Karpas-422 (cell line): ENCODE data around the gene NPBWR2. TPM values are rescaled to one million over a fixed set of nuclear protein-coding genes. Genes with fewer than 3 reads are reported as not detected.
A peak's percentile ranks its signal among the peaks of the same experiment; 100 is the strongest.
"Not testable (repeated sequence)": the region's sequence is repeated elsewhere in the genome, so short reads cannot be mapped to it uniquely, and the experiment has no call there.

ENCODE experiments used
- DNase-seq: peaks from one replicate; pipeline ENCODE4 v3.0.0-alpha.2; 2015
- H2AFZ ChIP-seq: fragments of 200-600 bp; sonication (generic); 2 replicates; pipeline ENCODE4 v1.6.1; 2014; ENCODE audit warnings: antibody characterized with exemption, low read length, mixed read lengths
- H3K27ac ChIP-seq: fragments of 200-600 bp; sonication (generic); 2 replicates; pipeline ENCODE4 v1.5.1; 2014; ENCODE audit warnings: mild to moderate bottlenecking, low read length, moderate library complexity
- H3K27me3 ChIP-seq: fragments of 200-600 bp; sonication (generic); 2 replicates; pipeline ENCODE4 v1.6.1; 2014; ENCODE audit warnings: low read length, mixed read lengths
- H3K36me3 ChIP-seq: fragments of 200-600 bp; sonication (generic); 2 replicates; pipeline ENCODE4 v1.6.1; 2014; ENCODE audit warnings: low read length, mixed read lengths; ENCODE audit not compliant: insufficient read depth
- H3K4me1 ChIP-seq: fragments of 200-600 bp; sonication (generic); 2 replicates; pipeline ENCODE4 v1.6.1; 2014; ENCODE audit warnings: mild to moderate bottlenecking, low read length, mixed read lengths
- H3K4me2 ChIP-seq: fragments of 200-600 bp; sonication (generic); 2 replicates; pipeline ENCODE4 v1.6.1; 2014; ENCODE audit warnings: low read length, low read depth, mild to moderate bottlenecking; ENCODE audit not compliant: poor library complexity, severe bottlenecking
- H3K4me3 ChIP-seq: fragments of 200-600 bp; sonication (generic); 2 replicates; pipeline ENCODE4 v1.5.1; 2014; ENCODE audit warnings: mild to moderate bottlenecking, antibody characterized with exemption, low read length, mixed read lengths
- H3K79me2 ChIP-seq: fragments of 200-600 bp; sonication (generic); 2 replicates; pipeline ENCODE4 v1.6.1; 2014; ENCODE audit warnings: mild to moderate bottlenecking, low read length, mixed read lengths
- H3K9ac ChIP-seq: fragments of 200-600 bp; sonication (generic); 2 replicates; pipeline ENCODE4 v1.6.0; 2014; ENCODE audit warnings: low read length
- H3K9me2 ChIP-seq: fragments of 200-600 bp; sonication (generic), shearing (Covaris generic); replicated peaks from 2 replicates; pipeline ENCODE4 v1.6.0; 2014; ENCODE audit warnings: mild to moderate bottlenecking, low read length, moderate library complexity; ENCODE audit not compliant: insufficient read depth
- H3K9me3 ChIP-seq: fragments of 300-700, 200-600 bp; sonication (generic); 2 replicates; pipeline ENCODE4 v1.6.1; 2014; ENCODE audit warnings: low read length, mixed read lengths
- H4K20me1 ChIP-seq: fragments of 200-600 bp; sonication (generic); 2 replicates; pipeline ENCODE4 v1.6.1; 2014; ENCODE audit warnings: mild to moderate bottlenecking, antibody characterized with exemption, low read length, low read depth; ENCODE audit not compliant: insufficient read depth
- total RNA-seq: library from RNA; depleted of rRNA; stranded (reverse); fragments of >200 nt; shearing (Covaris generic); gene quantifications from 2 replicates; pipeline ENCODE4 v1.2.3, GENCODE V29; 2014; ENCODE audit warnings: low replicate concordance

The NPBWR2 gene
- total RNA-seq, 1 experiment from 2014 or later, result not detected

DNA sequence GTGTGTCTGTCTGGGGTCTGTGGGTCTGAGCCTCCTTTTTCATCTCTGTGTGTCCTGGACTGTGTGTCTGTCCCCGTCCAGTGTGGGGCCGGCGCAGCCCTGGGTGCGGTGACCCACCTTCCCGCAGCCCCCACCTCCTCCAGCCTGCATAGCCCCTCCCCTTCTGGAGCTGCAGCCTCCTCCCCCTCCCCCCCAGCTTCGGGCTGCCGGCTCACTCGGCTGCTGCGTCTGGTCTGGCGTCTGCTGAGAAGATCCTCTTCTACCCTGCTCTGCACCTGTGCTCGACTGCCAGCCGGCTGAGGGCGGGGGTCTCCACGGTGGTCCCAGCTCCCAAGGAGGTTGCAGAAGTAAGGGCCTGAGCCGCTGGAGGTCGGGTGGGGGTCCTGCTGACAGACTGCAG lies 15.6 kb downstream of the NPBWR2 start:
- H3K4me3 ChIP-seq, result no peak overlapping the region
- H3K79me2 ChIP-seq, result peaks cover 4% of the 10 kb centered on the region; the same call in 1 of the 2 replicates
- no peaks in the 10 kb centered on the region for H3K9me2 ChIP-seq
- H4K20me1 ChIP-seq, result peaks cover 28% of the 10 kb centered on the region; the same call in 1 of the 2 replicates
- H3K27me3 ChIP-seq, result no peaks in the 10 kb centered on the region
- peaks cover 1% of the 10 kb centered on the region; the same call in 1 of the 2 replicates for H3K9me3 ChIP-seq
- 0 out of 2 replicates have a peak overlapping the region, but pooled peaks have one; percentile 25 for H3K27ac ChIP-seq
- H3K9ac ChIP-seq, result 0 out of 2 replicates have a peak overlapping the region, but pooled peaks have one; percentile 29
- no peak for DNase-seq
- H3K36me3 ChIP-seq, result peaks cover 15% of the 10 kb centered on the region
- H3K4me2 ChIP-seq, result no peak overlapping the region
- peaks cover 27% of the 10 kb centered on the region for H3K4me1 ChIP-seq
- no peak overlapping the region for H2AFZ ChIP-seq

DNA sequence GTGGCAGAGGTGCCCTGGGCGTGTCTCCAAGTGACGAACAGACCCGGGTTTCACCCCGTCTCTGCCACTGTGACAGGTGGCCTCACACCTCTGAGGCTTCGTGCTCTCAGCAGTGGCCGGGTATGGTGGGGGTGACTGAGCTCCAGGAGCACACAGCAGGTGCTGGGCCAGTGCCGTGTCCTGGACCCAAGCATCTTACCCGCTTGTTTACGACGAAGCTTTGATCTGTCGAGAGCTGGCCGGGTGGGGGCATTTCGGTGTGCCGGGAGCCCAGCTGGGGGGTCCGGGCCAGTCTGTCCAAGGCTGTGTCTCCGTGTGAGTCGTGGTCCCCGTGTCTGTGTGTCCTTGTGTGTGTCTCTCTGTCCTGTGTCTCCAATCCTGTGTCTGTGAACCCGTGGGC lies 16.0 kb downstream of the NPBWR2 start:
- Histone ChIP-seq H3K9ac (no peak overlapping the region), H3K9me2 (no peaks in the 10 kb centered on the region), H3K79me2 (peaks cover 4% of the 10 kb centered on the region; the same call in 1 of the 2 replicates), H3K36me3 (peaks cover 15% of the 10 kb centered on the region), H3K4me2 (no peak overlapping the region), H3K4me3 (no peak overlapping the region), H3K27me3 (no peaks in the 10 kb centered on the region), H4K20me1 (peaks cover 28% of the 10 kb centered on the region; the same call in 1 of the 2 replicates), H3K4me1 (peaks cover 27% of the 10 kb centered on the region), H2AFZ (no peak overlapping the region), H3K27ac (no peak overlapping the region), H3K9me3 (peaks cover 4% of the 10 kb centered on the region; the same call in 1 of the 2 replicates)
- no peak for DNase-seq

DNA sequence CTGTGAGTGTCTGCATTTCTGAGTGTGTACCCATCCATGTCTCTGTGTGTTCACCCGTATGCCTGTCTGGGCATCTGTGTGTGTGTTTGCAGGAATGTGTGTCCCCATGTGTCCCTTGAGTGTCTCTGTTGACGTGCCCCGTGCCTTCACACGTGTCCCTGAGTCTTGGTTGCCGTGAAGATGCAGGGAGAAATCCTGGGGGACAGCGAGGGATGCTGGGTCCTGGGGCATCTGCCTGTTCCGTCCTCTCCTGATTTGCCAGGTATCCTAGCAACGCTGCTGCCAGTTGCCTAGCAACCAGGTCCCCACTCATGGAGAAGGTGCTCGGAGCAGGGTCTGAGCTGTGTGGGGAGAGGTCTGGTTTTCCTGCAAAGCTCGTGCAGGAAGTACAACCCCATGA lies 17.2 kb downstream of the NPBWR2 start:
- no peak overlapping the region for H3K4me2 ChIP-seq
- H3K9ac ChIP-seq, result no peak overlapping the region
- peaks cover 27% of the 10 kb centered on the region for H3K4me1 ChIP-seq
- no peak overlapping the region for H2AFZ ChIP-seq
- H3K79me2 ChIP-seq, result peaks cover 4% of the 10 kb centered on the region; the same call in 1 of the 2 replicates
- no peak overlapping the region for H3K4me3 ChIP-seq
- DNase-seq, result peak; percentile 67
- peaks cover 28% of the 10 kb centered on the region; the same call in 1 of the 2 replicates for H4K20me1 ChIP-seq
- H3K27me3 ChIP-seq, result no peaks in the 10 kb centered on the region
- H3K27ac ChIP-seq, result no peak overlapping the region
- peaks cover 4% of the 10 kb centered on the region; the same call in 1 of the 2 replicates for H3K9me3 ChIP-seq
- H3K9me2 ChIP-seq, result no peaks in the 10 kb centered on the region
- H3K36me3 ChIP-seq, result peaks cover 7% of the 10 kb centered on the region; the same call in 1 of the 2 replicates

DNA sequence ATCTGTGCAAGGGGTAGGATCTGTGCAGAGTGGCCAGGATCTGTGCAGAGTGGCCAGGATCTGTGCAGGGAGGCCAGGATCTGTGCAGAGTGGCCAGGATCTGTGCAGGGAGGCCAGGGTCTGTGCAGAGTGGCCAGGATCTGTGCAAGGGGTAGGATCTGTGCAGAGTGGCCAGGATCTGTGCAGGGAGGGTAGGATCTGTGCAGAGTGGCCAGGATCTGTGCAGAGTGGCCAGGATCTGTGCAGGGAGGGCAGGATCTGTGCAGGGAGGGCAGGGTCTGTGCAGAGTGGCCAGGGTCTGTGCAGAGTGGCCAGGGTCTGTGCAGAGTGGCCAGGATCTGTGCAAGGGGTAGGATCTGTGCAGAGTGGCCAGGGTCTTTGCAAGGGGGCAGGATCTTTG lies 18.8 kb downstream of the NPBWR2 start:
- not testable (repeated sequence) for H3K9ac ChIP-seq, H3K4me2 ChIP-seq, H3K27ac ChIP-seq, H2AFZ ChIP-seq, DNase-seq, H3K79me2 ChIP-seq, H3K27me3 ChIP-seq, H3K9me3 ChIP-seq, H3K36me3 ChIP-seq, H3K4me3 ChIP-seq, H3K9me2 ChIP-seq
- H4K20me1 ChIP-seq, result peaks cover 28% of the 10 kb centered on the region; the same call in 1 of the 2 replicates
- H3K4me1 ChIP-seq, result peaks cover 27% of the 10 kb centered on the region

DNA sequence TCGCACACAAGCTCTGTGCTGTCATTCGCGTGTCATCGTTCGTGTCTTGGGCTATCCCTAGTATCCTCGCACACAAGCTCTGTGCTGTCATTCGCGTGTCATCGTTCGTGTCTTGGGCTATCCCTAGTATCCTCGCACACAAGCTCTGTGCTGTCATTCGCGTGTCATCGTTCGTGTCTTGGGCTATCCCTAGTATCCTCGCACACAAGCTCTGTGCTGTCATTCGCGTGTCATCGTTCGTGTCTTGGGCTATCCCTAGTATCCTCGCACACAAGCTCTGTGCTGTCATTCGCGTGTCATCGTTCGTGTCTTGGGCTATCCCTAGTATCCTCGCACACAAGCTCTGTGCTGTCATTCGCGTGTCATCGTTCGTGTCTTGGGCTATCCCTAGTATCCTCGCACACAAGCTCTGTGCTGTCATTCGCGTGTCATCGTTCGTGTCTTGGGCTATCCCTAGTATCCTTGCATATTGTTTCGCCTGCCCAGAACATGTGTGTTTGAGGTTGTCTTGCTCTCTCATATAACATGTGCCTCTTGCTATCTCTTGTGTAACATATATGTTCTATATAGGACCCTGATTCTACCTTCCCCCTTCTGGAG lies 20.0 kb downstream of the NPBWR2 start:
- not testable (repeated sequence) for H3K9me3 ChIP-seq, H3K9ac ChIP-seq, H3K79me2 ChIP-seq, H3K27ac ChIP-seq, H3K4me3 ChIP-seq, H3K4me2 ChIP-seq, DNase-seq, H3K27me3 ChIP-seq, H3K36me3 ChIP-seq, H2AFZ ChIP-seq, H3K9me2 ChIP-seq
- H4K20me1 ChIP-seq, result peaks cover 28% of the 10 kb centered on the region; the same call in 1 of the 2 replicates
- peaks cover 33% of the 10 kb centered on the region for H3K4me1 ChIP-seq

DNA sequence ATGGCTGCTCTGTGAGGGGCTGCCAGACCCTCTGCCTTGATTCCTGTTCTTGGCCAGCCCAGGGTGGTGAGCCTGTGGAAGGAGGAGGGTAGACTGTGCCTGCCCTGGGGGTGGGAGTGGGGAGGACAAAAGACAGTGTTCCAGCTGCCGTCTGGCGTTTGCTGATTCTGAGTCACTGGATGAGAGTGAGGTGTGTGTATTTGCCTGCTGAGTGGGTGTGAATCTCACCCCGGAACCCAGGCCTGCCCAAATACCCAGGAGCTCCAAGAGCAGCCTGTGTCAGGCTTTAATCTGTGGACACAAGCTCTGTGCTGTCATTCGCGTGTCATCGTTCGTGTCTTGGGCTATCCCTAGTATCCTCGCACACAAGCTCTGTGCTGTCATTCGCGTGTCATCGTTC lies 20.6 kb downstream of the NPBWR2 start:
- Histone ChIP-seq H3K4me3 (no peak overlapping the region), H3K9me2 (no peaks in the 10 kb centered on the region), H3K4me1 (peaks cover 33% of the 10 kb centered on the region), H3K4me2 (no peak overlapping the region), H3K27ac (no peak overlapping the region), H2AFZ (no peak overlapping the region), H3K9me3 (peaks cover 4% of the 10 kb centered on the region; the same call in 1 of the 2 replicates), H3K9ac (no peak overlapping the region), H4K20me1 (peaks cover 28% of the 10 kb centered on the region; the same call in 1 of the 2 replicates), H3K36me3 (peaks cover 7% of the 10 kb centered on the region; the same call in 1 of the 2 replicates), H3K27me3 (no peaks in the 10 kb centered on the region), H3K79me2 (peaks cover 7% of the 10 kb centered on the region; the same call in 1 of the 2 replicates)
- DNase-seq, result no peak

DNA sequence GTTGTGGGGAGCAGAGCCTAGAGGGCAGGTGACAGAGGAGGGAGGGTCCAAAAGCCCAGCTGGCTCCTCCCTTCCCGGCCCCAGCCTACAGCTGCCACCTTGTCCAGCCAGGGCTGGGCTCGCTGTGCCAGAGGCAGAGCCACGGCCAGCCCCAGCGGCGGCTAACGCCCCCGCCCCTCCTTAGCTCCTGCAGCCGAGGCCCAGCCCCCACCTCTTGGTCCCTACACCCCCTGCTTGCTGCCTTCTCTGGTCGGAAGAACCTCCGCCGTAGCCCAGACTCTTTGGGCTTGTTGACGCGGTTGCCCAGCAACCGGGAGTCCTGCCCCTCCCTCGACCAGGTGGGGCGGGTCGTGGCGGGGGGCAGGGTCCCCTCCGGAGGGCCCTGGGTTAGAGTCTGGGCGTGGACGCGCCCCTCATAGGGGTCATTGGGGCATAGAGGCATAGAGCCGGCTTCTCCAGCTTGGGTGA lies 22.6 kb downstream of the NPBWR2 start:
- H3K27me3 ChIP-seq, result no peaks in the 10 kb centered on the region
- H3K9me2 ChIP-seq, result no peaks in the 10 kb centered on the region
- H3K9ac ChIP-seq, result no peak overlapping the region
- H3K36me3 ChIP-seq, result peaks cover 7% of the 10 kb centered on the region; the same call in 1 of the 2 replicates
- peaks cover 21% of the 10 kb centered on the region; the same call in 1 of the 2 replicates for H4K20me1 ChIP-seq
- no peak overlapping the region for H2AFZ ChIP-seq
- H3K9me3 ChIP-seq, result peaks cover 4% of the 10 kb centered on the region; the same call in 1 of the 2 replicates
- H3K4me2 ChIP-seq, result no peak overlapping the region
- H3K79me2 ChIP-seq, result peaks cover 16% of the 10 kb centered on the region; the same call in 1 of the 2 replicates
- H3K27ac ChIP-seq, result no peak overlapping the region
- peaks cover 33% of the 10 kb centered on the region for H3K4me1 ChIP-seq
- no peak overlapping the region for H3K4me3 ChIP-seq
- no peak for DNase-seq
